AG09309 (cell line): Measurements from ENCODE around the gene MCC.
A peak's percentile ranks its signal among the peaks of the same experiment; 100 is the strongest.

ENCODE experiments used
- DNase-seq: peaks from one replicate; pipeline ENCODE4 v3.0.0-alpha.2; 2010; ENCODE audit warnings: low read depth
- H3K4me3 ChIP-seq: 2 replicates; pipeline ENCODE4 v1.5.1; 2011; ENCODE audit warnings: mild to moderate bottlenecking, low read depth, low read length, moderate library complexity; ENCODE audit not compliant: control insufficient read depth
- CTCF ChIP-seq: IDR thresholded peaks from 2 replicates; pipeline ENCODE4 v1.5.1; 2011; ENCODE audit warnings: mild to moderate bottlenecking, low read depth, low read length, inconsistent platforms; ENCODE audit not compliant: insufficient read depth, control insufficient read depth; ENCODE audit errors: missing control alignments

Gene MCC

GRCh38 chr5:113044776-113045465 is 443.3 kb downstream of the MCC start:
- no peak for TF ChIP-seq CTCF
- DNase-seq: no peak
- no peak overlapping the region for H3K4me3 ChIP-seq

GRCh38 chr5:113043491-113043931 is 444.7 kb downstream of the MCC start:
- no peak for DNase-seq
- peak; percentile 31 for TF ChIP-seq CTCF
- H3K4me3 ChIP-seq: no peak overlapping the region

- no peak for TF ChIP-seq CTCF
- no peak overlapping the region for H3K4me3 ChIP-seq
- DNase-seq: no peak
Measured at GRCh38 chr5:113042491-113043243, 445.6 kb downstream of the MCC start.

- TF ChIP-seq CTCF: no peak
- DNase-seq: no peak
- H3K4me3 ChIP-seq: no peak overlapping the region
Measured at GRCh38 chr5:113040672-113041260, 447.5 kb downstream of the MCC start.

GRCh38 chr5:113039934-113040285 is 448.3 kb downstream of the MCC start:
- DNase-seq: no peak
- no peak overlapping the region for H3K4me3 ChIP-seq
- no peak for TF ChIP-seq CTCF

- no peak overlapping the region for H3K4me3 ChIP-seq
- DNase-seq: no peak
- no peak for TF ChIP-seq CTCF
Measured at GRCh38 chr5:113039229-113039933, 448.9 kb downstream of the MCC start.
